ENCODE results near the gene SP140L. TPM values are rescaled to one million over a fixed set of nuclear protein-coding genes. Genes with fewer than 3 reads are reported as not detected.

The SP140L gene
- total and polyA plus RNA-seq, 8 donors: 5.7 to 56.7 (median 15.8) TPM

Other genes with a start within 250 kb of the SP140L start
- gene SP110, start 107.2 kb upstream of the SP140L start, total RNA-seq: 10 to 100 TPM in 4 of 5 donors, 1 to 10 TPM in 1; 4.6 to 40.4 (median 24.6) TPM
- gene SP110, start 107.2 kb upstream of the SP140L start, polyA plus RNA-seq: 10 to 100 TPM; 11.1 to 17.1 (median 11.1) TPM
- gene SP140, start 101.5 kb upstream of the SP140L start, total RNA-seq: 1 to 10 TPM in 4 of 5 donors, not detected in 1; 1.7 to 6.4 (median 4.1) TPM
- 1 to 10 TPM; 1.1 to 2.2 (median 1.5) TPM for gene SP140, start 101.5 kb upstream of the SP140L start, polyA plus RNA-seq
- 100 to 1,000 TPM in 2 of 5 donors, 10 to 100 TPM in 3; 11.0 to 168 (median 96.8) TPM for gene SP100, start 89.0 kb downstream of the SP140L start, total RNA-seq
- 10 to 100 TPM; 36.5 to 58.8 (median 40.8) TPM for gene SP100, start 89.0 kb downstream of the SP140L start, polyA plus RNA-seq